Kidney epithelial cell (primary cell): Measurements from ENCODE around the gene TARBP1. TPM values are rescaled to one million over a fixed set of nuclear protein-coding genes. Genes with fewer than 3 reads are reported as not detected.
A peak's percentile ranks its signal among the peaks of the same experiment; 100 is the strongest.
"Not testable (repeated sequence)": the region's sequence is repeated elsewhere in the genome, so short reads cannot be mapped to it uniquely, and the experiment has no call there.

Experiments
- DNase-seq: peaks from one replicate; pipeline ENCODE4 v3.0.0-alpha.2; 2010; ENCODE audit warnings: low read depth
- H3K27me3 ChIP-seq: 2 replicates; pipeline ENCODE4 v1.6.0; 2011; ENCODE audit warnings: low read length; ENCODE audit not compliant: control insufficient read depth, insufficient read depth
- H3K36me3 ChIP-seq: 2 replicates; pipeline ENCODE4 v1.5.1; 2011; ENCODE audit warnings: low read length; ENCODE audit not compliant: control insufficient read depth, insufficient read depth
- H3K4me3 ChIP-seq: 2 replicates; pipeline ENCODE4 v1.5.1; 2011; ENCODE audit warnings: low read depth, mild to moderate bottlenecking, control low read depth, low read length
- total RNA-seq: library from RNA; depleted of rRNA; stranded (reverse); fragments of >200 nt; gene quantifications from 2 replicates; pipeline ENCODE4 v1.2.3, GENCODE V29; 2015
- TF ChIP-seq, protein P1 (sequence below): IDR thresholded peaks from 2 replicates; pipeline ENCODE4 v1.5.1; 2011; ENCODE audit warnings: mild to moderate bottlenecking, moderate library complexity, low read length, control low read depth, inconsistent platforms; ENCODE audit not compliant: insufficient read depth, poor library complexity, severe bottlenecking

The TARBP1 gene
- total RNA-seq, 1 donor from 2014 or later, result 22.1 TPM

DNA sequence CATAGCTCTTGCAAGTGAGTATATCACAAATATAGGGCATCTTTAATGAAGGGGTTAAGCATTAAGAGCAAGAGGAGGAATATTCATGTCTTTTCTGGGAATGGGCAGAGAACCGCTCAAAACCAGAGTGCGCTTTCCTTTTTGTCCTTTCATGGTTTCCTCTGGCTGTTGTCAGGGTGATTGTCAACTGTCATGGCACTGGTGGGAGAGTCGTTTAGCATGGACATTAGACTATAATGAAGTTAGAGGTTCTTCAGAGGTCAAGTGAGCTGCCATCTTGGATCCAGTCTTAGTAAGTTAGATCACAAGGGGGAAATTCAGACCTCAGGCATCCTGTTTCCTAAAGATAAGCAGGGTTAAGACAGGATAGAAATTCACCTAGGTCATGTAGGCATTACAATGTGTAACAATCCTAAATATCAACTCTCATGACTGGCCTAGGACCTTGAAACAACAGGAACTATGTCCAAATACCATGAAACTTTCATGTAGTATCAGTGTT lies 117.8 kb downstream of the TARBP1 start:
- TF ChIP-seq, protein P1, sequence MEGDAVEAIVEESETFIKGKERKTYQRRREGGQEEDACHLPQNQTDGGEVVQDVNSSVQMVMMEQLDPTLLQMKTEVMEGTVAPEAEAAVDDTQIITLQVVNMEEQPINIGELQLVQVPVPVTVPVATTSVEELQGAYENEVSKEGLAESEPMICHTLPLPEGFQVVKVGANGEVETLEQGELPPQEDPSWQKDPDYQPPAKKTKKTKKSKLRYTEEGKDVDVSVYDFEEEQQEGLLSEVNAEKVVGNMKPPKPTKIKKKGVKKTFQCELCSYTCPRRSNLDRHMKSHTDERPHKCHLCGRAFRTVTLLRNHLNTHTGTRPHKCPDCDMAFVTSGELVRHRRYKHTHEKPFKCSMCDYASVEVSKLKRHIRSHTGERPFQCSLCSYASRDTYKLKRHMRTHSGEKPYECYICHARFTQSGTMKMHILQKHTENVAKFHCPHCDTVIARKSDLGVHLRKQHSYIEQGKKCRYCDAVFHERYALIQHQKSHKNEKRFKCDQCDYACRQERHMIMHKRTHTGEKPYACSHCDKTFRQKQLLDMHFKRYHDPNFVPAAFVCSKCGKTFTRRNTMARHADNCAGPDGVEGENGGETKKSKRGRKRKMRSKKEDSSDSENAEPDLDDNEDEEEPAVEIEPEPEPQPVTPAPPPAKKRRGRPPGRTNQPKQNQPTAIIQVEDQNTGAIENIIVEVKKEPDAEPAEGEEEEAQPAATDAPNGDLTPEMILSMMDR, result no peak
- DNase-seq, result no peak
- no peaks in the 10 kb centered on the region for H3K27me3 ChIP-seq
- no peaks in the 10 kb centered on the region for H3K36me3 ChIP-seq
- H3K4me3 ChIP-seq, result no peak overlapping the region

DNA sequence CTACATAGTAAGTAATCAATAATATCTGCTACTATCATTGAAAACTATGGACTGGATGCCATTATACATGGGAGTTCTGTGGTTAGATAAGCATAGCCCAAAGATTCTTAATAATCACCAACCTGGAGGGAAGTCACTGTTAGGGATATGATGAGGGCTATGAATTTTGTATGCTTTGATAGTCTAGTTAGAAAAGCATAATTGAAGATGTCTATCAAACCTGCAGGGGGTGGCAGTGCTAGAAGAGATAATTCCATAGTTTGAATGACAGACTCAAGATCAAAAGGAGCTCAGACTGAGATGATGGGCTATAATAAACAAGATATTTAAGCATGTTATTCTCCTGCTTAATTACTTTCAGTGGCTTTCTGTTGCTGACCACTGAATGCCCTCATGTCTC lies 121.1 kb downstream of the TARBP1 start:
- H3K27me3 ChIP-seq, result no peaks in the 10 kb centered on the region
- H3K36me3 ChIP-seq, result no peaks in the 10 kb centered on the region
- no peak overlapping the region for H3K4me3 ChIP-seq
- TF ChIP-seq, protein P1, result no peak
- no peak for DNase-seq

DNA sequence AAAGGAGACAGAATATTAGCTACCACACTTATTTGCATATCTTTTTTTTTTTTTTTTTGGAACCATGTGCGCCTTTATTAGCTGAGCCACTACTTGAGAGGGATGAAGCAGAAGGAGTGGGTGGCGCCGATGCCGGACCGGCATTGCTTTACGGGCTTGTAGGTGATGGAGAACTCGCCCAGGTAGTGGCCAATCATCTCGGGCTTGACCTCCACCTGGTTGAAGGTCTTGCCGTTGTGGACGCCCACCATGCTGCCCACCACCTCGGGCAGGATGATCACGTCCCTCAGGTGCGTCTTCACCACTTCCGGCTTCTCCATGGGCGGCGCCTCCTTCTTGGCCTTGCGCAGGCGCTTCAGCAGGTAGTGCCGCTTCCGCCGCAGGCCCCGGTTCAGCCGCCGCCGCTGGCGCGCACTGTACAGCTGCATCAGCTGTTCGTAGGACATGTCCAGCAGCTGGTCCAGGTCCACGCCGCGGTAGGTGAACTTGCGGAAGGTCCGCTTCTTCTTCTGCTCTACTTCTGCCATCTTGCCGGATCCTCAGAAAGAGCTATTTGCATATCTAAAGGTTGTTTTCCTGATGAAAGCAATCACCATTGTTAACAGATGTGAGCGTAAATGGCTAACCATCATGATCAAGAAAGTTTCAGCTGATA lies 122.2 kb downstream of the TARBP1 start:
- not testable (repeated sequence) for H3K36me3 ChIP-seq, H3K27me3 ChIP-seq, DNase-seq
- H3K4me3 ChIP-seq, result peak overlapping the region; percentile 51

DNA sequence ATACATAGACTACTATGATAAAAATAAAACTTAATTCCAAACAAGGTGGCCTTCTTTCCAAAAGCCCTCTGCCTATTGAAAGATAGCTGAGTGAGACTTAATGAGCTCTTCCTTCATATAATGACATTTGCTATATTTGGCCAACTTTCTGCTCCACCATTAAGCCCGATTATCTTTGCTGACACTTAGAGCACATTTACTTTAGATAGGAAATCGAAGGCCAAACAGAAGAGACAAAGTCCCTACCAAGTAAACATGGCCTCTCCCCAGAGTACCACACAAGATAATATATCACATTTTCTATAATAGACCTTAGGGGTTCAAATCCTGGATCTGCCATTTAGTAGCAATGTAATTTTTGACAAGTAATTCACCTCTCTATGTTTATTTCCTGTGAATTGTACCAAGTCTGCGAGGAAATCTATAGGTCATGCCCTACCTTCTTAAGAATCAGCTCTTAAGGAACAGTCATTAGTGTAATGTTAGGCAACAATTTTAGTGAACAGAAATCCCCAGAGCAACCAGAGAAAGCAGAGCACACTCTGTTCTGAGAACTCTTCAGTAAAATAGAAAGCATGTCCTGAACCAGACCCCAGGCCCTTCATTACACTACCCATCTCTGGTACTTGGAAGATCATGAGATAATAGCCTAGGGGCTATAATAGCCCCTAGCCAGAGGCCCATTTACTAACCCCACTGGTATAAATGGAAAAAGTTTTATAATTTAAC lies 123.0 kb downstream of the TARBP1 start:
- H3K36me3 ChIP-seq, result no peaks in the 10 kb centered on the region
- TF ChIP-seq, protein P1, result no peak
- H3K4me3 ChIP-seq, result no peak overlapping the region
- DNase-seq, result no peak
- H3K27me3 ChIP-seq, result no peaks in the 10 kb centered on the region

DNA sequence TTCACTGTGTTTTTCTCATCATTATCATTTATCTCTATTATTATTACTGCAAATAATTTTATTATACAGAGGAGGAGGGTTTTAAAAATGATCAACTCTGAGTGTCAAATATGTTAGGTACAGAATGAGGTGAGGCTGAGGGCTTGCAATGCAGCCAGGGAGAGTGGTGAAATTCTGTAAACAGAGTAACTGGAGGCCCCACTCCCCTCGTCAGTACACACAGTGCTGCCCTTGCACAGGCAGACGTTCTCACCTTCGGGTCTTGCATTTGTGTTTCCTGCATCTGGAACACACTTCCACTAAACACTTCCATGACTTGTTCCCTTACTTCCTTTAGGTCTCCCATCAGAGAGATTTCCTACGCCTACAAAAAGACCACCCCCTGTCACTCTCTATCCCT lies 130.0 kb downstream of the TARBP1 start:
- TF ChIP-seq, protein P1, result no peak
- Histone ChIP-seq H3K27me3 (no peaks in the 10 kb centered on the region), H3K36me3 (no peaks in the 10 kb centered on the region), H3K4me3 (no peak overlapping the region)
- DNase-seq, result no peak

DNA sequence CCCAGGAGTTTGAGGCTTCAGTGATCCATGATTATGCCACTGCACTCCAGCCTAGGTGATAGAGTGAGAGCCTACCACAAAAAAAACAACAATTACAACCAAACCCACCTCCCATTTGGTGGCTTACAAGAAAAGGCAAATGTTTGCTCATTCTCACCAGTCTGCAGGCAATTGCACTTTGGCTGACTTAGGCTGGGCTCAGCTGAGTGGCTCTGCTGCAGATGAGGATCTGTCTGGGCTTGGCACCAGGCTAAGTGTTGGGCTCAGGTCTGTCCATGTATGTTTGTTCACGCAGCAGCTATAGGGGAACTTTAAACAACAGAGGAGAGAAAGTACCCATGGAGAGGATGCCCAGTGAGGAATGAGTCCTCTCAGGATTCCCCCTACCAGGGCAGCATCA lies 133.7 kb downstream of the TARBP1 start:
- Histone ChIP-seq H3K4me3 (no peak overlapping the region), H3K36me3 (no peaks in the 10 kb centered on the region), H3K27me3 (no peaks in the 10 kb centered on the region)
- DNase-seq, result no peak
- TF ChIP-seq, protein P1, result no peak
